Stimulated activated CD8-positive, alpha-beta memory T cell treated with anti-CD3 and anti-CD28 coated beads, Interleukin-12 subunit alpha, Interleukin-12 subunit beta, amount 100 ng/mL, for 1 hour (primary cell): ENCODE data around the gene MGST3.
A peak's percentile ranks its signal among the peaks of the same experiment; 100 is the strongest.
"Not testable (repeated sequence)": the region's sequence is repeated elsewhere in the genome, so short reads cannot be mapped to it uniquely, and the experiment has no call there.

ENCODE experiments used
- DNase-seq: peaks from one replicate; pipeline ENCODE4 v3.0.0-alpha.2; 2020; ENCODE audit warnings: low read depth

Gene MGST3

GRCh38 chr1:165630629-165631341 lies at the start of gene MGST3:
Gene MGST3, plus strand, starts transcription at chr1:165631234. Its CDS starts 18,614 bp downstream, at chr1:165649848.
- peak; percentile 84 for DNase-seq

GRCh38 chr1:165581926-165582325 lies 49.1 kb upstream of the MGST3 start:
- DNase-seq, result no peak

GRCh38 chr1:165586398-165586797 lies 44.6 kb upstream of the MGST3 start:
- no peak for DNase-seq

GRCh38 chr1:165591391-165591790 lies 39.6 kb upstream of the MGST3 start:
- DNase-seq, result not testable (repeated sequence)

- peak; percentile 67 for DNase-seq
Measured at GRCh38 chr1:165592945-165593823, 37.9 kb upstream of the MGST3 start.

- no peak for DNase-seq
Measured at GRCh38 chr1:165595246-165595938, 35.6 kb upstream of the MGST3 start.

GRCh38 chr1:165597883-165598675 lies 33.0 kb upstream of the MGST3 start:
- peak; percentile 84 for DNase-seq

- no peak for DNase-seq
Measured at GRCh38 chr1:165598676-165599059, 32.4 kb upstream of the MGST3 start.

- no peak for DNase-seq
Measured at GRCh38 chr1:165600793-165601192, 30.2 kb upstream of the MGST3 start.

- DNase-seq, result no peak
Measured at GRCh38 chr1:165603810-165604209, 27.2 kb upstream of the MGST3 start.

GRCh38 chr1:165605246-165605645 lies 25.8 kb upstream of the MGST3 start:
- DNase-seq, result no peak

- not testable (repeated sequence) for DNase-seq
Measured at GRCh38 chr1:165606676-165607075, 24.4 kb upstream of the MGST3 start.

- no peak for DNase-seq
Measured at GRCh38 chr1:165610866-165611265, 20.2 kb upstream of the MGST3 start.

GRCh38 chr1:165612062-165612461 lies 19.0 kb upstream of the MGST3 start:
- DNase-seq, result no peak

GRCh38 chr1:165616054-165616612 lies 14.9 kb upstream of the MGST3 start:
- DNase-seq, result no peak

- DNase-seq, result no peak
Measured at GRCh38 chr1:165616987-165617546, 14.0 kb upstream of the MGST3 start.

GRCh38 chr1:165619647-165620151 lies 11.3 kb upstream of the MGST3 start:
- no peak for DNase-seq

- no peak for DNase-seq
Measured at GRCh38 chr1:165623624-165624023, 7.4 kb upstream of the MGST3 start.

- DNase-seq, result no peak
Measured at GRCh38 chr1:165624441-165624840, 6.6 kb upstream of the MGST3 start.

- DNase-seq, result no peak
Measured at GRCh38 chr1:165628147-165628822, 2.7 kb upstream of the MGST3 start.
